ENCODE measurements around the gene ARL5A. TPM values are rescaled to one million over a fixed set of nuclear protein-coding genes. Genes with fewer than 3 reads are reported as not detected.

Gene ARL5A
- total RNA-seq, 2 donors from 2014 or later, result 21.3 to 21.4 TPM

- H3K27ac ChIP-seq, result no peak overlapping the region
- no peak for ATAC-seq
- TF ChIP-seq CTCF (IDR thresholded peaks at IDR 0.05) (no peak), POLR2A (IDR thresholded peaks at IDR 0.05) (no peak)
- peaks cover 10% of the 10 kb centered on the region for H3K4me1 ChIP-seq
- H3K9me3 ChIP-seq, result no peaks in the 10 kb centered on the region
- H3K36me3 ChIP-seq (replicated peaks in 1 of 2; ENCODE audit: insufficient read depth in 1 of 2, low read depth in 2 of 2), result peaks cover 0 to 18% of the 10 kb centered on the region in 2 donors
- H3K27me3 ChIP-seq, result no peaks in the 10 kb centered on the region
- DNase-seq, result no peak
- intact Hi-C loops (cut with DNase I), result no loop called here
- H3K4me3 ChIP-seq, result no peak overlapping the region
- WGBS, 2 donors, result 24 to 37% methylated on average over 1 of the region's 1 CpG
These were observed 19.2 kb downstream of the ARL5A start for GRCh38 chr2:151809073-151809383.

- ATAC-seq, result no peak
- Histone ChIP-seq H3K9me3 (no peaks in the 10 kb centered on the region), H3K27ac (no peak overlapping the region), H3K36me3 (replicated peaks in 1 of 2; ENCODE audit: insufficient read depth in 1 of 2, low read depth in 2 of 2) (peaks cover 0 to 18% of the 10 kb centered on the region in 2 donors), H3K4me1 (peaks cover 10% of the 10 kb centered on the region), H3K27me3 (no peaks in the 10 kb centered on the region), H3K4me3 (no peak overlapping the region)
- TF ChIP-seq CTCF (IDR thresholded peaks at IDR 0.05), result peak in 6 of 7 experiments; percentile 39 to 56 (median 42)
- no peak for TF ChIP-seq POLR2A (IDR thresholded peaks at IDR 0.05)
- intact Hi-C loops (cut with DNase I), result no loop called here
- DNase-seq, result no peak
- 87 to 91% methylated on average over 5 of the region's 5 CpGs for WGBS, 2 donors
These were observed 19.8 kb downstream of the ARL5A start for GRCh38 chr2:151808258-151809072.

GRCh38 chr2:151805961-151806360 is 22.3 kb downstream of the ARL5A start:
- no peak overlapping the region for H3K27ac ChIP-seq
- TF ChIP-seq POLR2A (IDR thresholded peaks at IDR 0.05), result no peak
- no peak for TF ChIP-seq CTCF (IDR thresholded peaks at IDR 0.05)
- peaks cover 0 to 12% of the 10 kb centered on the region in 2 donors for H3K36me3 ChIP-seq (replicated peaks in 1 of 2; ENCODE audit: insufficient read depth in 1 of 2, low read depth in 2 of 2)
- no peak overlapping the region for H3K4me3 ChIP-seq
- H3K9me3 ChIP-seq, result peaks cover 0 to 3% (median 0%) of the 10 kb centered on the region in 3 donors
- no peaks in the 10 kb centered on the region for H3K27me3 ChIP-seq
- intact Hi-C loops (cut with DNase I), result no loop called here
- peaks cover 14% of the 10 kb centered on the region for H3K4me1 ChIP-seq
- no peak for ATAC-seq
- DNase-seq, result no peak

- Histone ChIP-seq H3K9me3 (peaks cover 0 to 3% (median 0%) of the 10 kb centered on the region in 3 donors), H3K27me3 (no peaks in the 10 kb centered on the region), H3K4me3 (no peak overlapping the region), H3K4me1 (peaks cover 14% of the 10 kb centered on the region), H3K36me3 (replicated peaks in 1 of 2; ENCODE audit: insufficient read depth in 1 of 2, low read depth in 2 of 2) (peaks cover 0 to 12% of the 10 kb centered on the region in 2 donors), H3K27ac (no peak overlapping the region)
- 94 to 100% methylated on average over 1 of the region's 1 CpG for WGBS, 2 donors
- DNase-seq, result no peak
- no peak for ATAC-seq
- no peak for TF ChIP-seq POLR2A (IDR thresholded peaks at IDR 0.05)
- no peak for TF ChIP-seq CTCF (IDR thresholded peaks at IDR 0.05)
- intact Hi-C loops (cut with DNase I), result no loop called here
These were observed 22.9 kb downstream of the ARL5A start for GRCh38 chr2:151805343-151805742.

- ATAC-seq, result no peak
- H3K27me3 ChIP-seq, result no peaks in the 10 kb centered on the region
- no peak overlapping the region for H3K4me3 ChIP-seq
- TF ChIP-seq POLR2A (IDR thresholded peaks at IDR 0.05) (no peak), CTCF (IDR thresholded peaks at IDR 0.05) (no peak)
- peaks cover 11% of the 10 kb centered on the region for H3K4me1 ChIP-seq
- intact Hi-C loops (cut with DNase I), result no loop called here
- H3K27ac ChIP-seq, result no peak overlapping the region
- H3K9me3 ChIP-seq, result peaks cover 0 to 3% (median 0%) of the 10 kb centered on the region in 3 donors
- no peak for DNase-seq
- H3K36me3 ChIP-seq (replicated peaks in 1 of 2; ENCODE audit: insufficient read depth in 1 of 2, low read depth in 2 of 2), result peaks cover 0 to 12% of the 10 kb centered on the region in 2 donors
These were observed 24.4 kb downstream of the ARL5A start for GRCh38 chr2:151803811-151804210.

All from body of pancreas (tissue), 4 donors.